H1 (cell line): Measurements from ENCODE around the gene MMAB. TPM values are rescaled to one million over a fixed set of nuclear protein-coding genes. Genes with fewer than 3 reads are reported as not detected.

ENCODE experiments used
- CTCF ChIP-seq, 3 experiments: IDR thresholded peaks; 1 replicate in 2 of 3; 2 replicates in 1 of 3; pipeline versions ENCODE4 v1.5.1 to v1.6.1; 2011; ENCODE audit warnings: low read length in 3 of 3, mild to moderate bottlenecking in 3 of 3, inconsistent platforms in 2 of 3, low read depth in 1 of 3, moderate library complexity in 1 of 3; ENCODE audit not compliant: insufficient read depth in 1 of 3; ENCODE audit errors: control extremely low read depth in 1 of 3
- SRF ChIP-seq: IDR thresholded peaks from 2 replicates; pipeline ENCODE4 v1.6.1; 2011; ENCODE audit warnings: mild to moderate bottlenecking, low read depth, low read length, moderate library complexity
- TBP ChIP-seq: IDR thresholded peaks from 2 replicates; pipeline ENCODE4 v1.6.1; 2011; ENCODE audit warnings: low read depth, low read length, improper control_type of control experiment
- polyA plus RNA-seq, 7 experiments: library from polyadenylated mRNA; depleted of rRNA in 3 of 7; stranded (reverse) in 5 of 7; unstranded in 2 of 7; fragments of >200 nt in 5 of 7; fragments of 200-250 nt in 2 of 7; gene quantifications; 1 replicate in 5 of 7; 2 replicates in 1 of 7; 4 replicates in 1 of 7; pipeline versions ENCODE4 v1.2.1 to v1.2.3, GENCODE V29; 2011 to 2013; ENCODE audit warnings: missing spikeins in 2 of 7, mixed read lengths in 2 of 7
- total RNA-seq: library from RNA; stranded (reverse); fragmentation: NEBNext Ultra II Directional; extraction: Animal tissue kit (Norgen Biotek cat#: 25700); gene quantifications from 2 replicates; pipeline ENCODE4 v1.2.1, GENCODE V29; 2021

The MMAB gene
- total and polyA plus RNA-seq, 2 of the 8 experiments (the other 6 are each of a cell fraction or from before 2014, with no cell fraction given) = 12.9 to 18.5 TPM

- TF ChIP-seq CTCF (IDR thresholded peaks at IDR 0.05; ENCODE audit: control extremely low read depth in 1 of 3, insufficient read depth in 1 of 3, low read depth in 1 of 3, low read length in 3 of 3) = no peak
- TF ChIP-seq TBP = no peak
- TF ChIP-seq SRF = no peak
Measured at GRCh38 chr12:109557200-109557599, 16.1 kb downstream of the MMAB start (continued).
